Osteocyte (in vitro differentiated cells): ENCODE measurements around the gene DENND1A. TPM values are rescaled to one million over a fixed set of nuclear protein-coding genes. Genes with fewer than 3 reads are reported as not detected.

ENCODE experiments used
- DNase-seq: peaks from one replicate; pipeline ENCODE4 v3.0.0; 2021; ENCODE audit warnings: mixed read lengths; ENCODE audit not compliant: unreplicated experiment; ENCODE audit errors: extremely low spot score
- H3K27ac Mint-ChIP-seq: one replicate; pipeline ENCODE4 v1.8.0; 2021; ENCODE audit warnings: mild to moderate bottlenecking, mixed read lengths; ENCODE audit not compliant: unreplicated experiment
- H3K27me3 Mint-ChIP-seq: one replicate; pipeline ENCODE4 v1.8.0; 2021; ENCODE audit warnings: mixed read lengths; ENCODE audit not compliant: unreplicated experiment
- H3K36me3 Mint-ChIP-seq: one replicate; pipeline ENCODE4 v1.8.0; 2021; ENCODE audit warnings: mixed read lengths; ENCODE audit not compliant: unreplicated experiment
- H3K4me1 Mint-ChIP-seq: one replicate; pipeline ENCODE4 v1.8.0; 2021; ENCODE audit warnings: mixed read lengths; ENCODE audit not compliant: unreplicated experiment
- H3K4me3 Mint-ChIP-seq: one replicate; pipeline ENCODE4 v1.8.0; 2021; ENCODE audit warnings: mild to moderate bottlenecking, moderate library complexity, mixed read lengths; ENCODE audit not compliant: unreplicated experiment
- H3K9me3 Mint-ChIP-seq: one replicate; pipeline ENCODE4 v1.8.0; 2021; ENCODE audit warnings: mixed read lengths; ENCODE audit not compliant: unreplicated experiment
- CTCF ChIP-seq: fragments of 200-600 bp; sonication (generic); IDR thresholded peaks from 2 replicates; pipeline ENCODE4 v1.5.0; 2021; ENCODE audit warnings: antibody characterized with exemption, mild to moderate bottlenecking, moderate library complexity
- total RNA-seq: library from RNA; stranded (reverse); gene quantifications from 2 replicates; pipeline ENCODE4 v1.2.1, GENCODE V29; 2021

DENND1A gene
- total RNA-seq, 1 donor from 2014 or later, result 19.8 TPM

- H3K4me1 Mint-ChIP-seq, result peaks cover 26% of the 10 kb centered on the region
- no peak for DNase-seq
- no peak overlapping the region for H3K27ac Mint-ChIP-seq
Observed at GRCh38 chr9:123369296-123369695, 560.6 kb downstream of the DENND1A start.

GRCh38 chr9:123368536-123369153 lies 561.3 kb downstream of the DENND1A start:
- Mint-ChIP-seq H3K9me3 (no peaks in the 10 kb centered on the region), H3K36me3 (no peaks in the 10 kb centered on the region), H3K27me3 (peaks cover 13% of the 10 kb centered on the region), H3K27ac (no peak overlapping the region), H3K4me1 (peaks cover 24% of the 10 kb centered on the region), H3K4me3 (no peak overlapping the region)
- no peak for DNase-seq
- no peak for TF ChIP-seq CTCF

More at GRCh38 chr9:123369296-123369695, 560.6 kb downstream of the DENND1A start:
- Mint-ChIP-seq H3K9me3 (no peaks in the 10 kb centered on the region), H3K4me3 (no peak overlapping the region), H3K36me3 (no peaks in the 10 kb centered on the region), H3K27me3 (peaks cover 13% of the 10 kb centered on the region)
- no peak for TF ChIP-seq CTCF

- DNase-seq, result no peak
- no peaks in the 10 kb centered on the region for H3K9me3 Mint-ChIP-seq
- H3K27me3 Mint-ChIP-seq, result peaks cover 13% of the 10 kb centered on the region
- TF ChIP-seq CTCF, result no peak
- H3K4me1 Mint-ChIP-seq, result peaks cover 24% of the 10 kb centered on the region
- H3K4me3 Mint-ChIP-seq, result no peak overlapping the region
- no peaks in the 10 kb centered on the region for H3K36me3 Mint-ChIP-seq
- no peak overlapping the region for H3K27ac Mint-ChIP-seq
Observed at GRCh38 chr9:123368023-123368422, 561.9 kb downstream of the DENND1A start.

- TF ChIP-seq CTCF, result no peak
- H3K9me3 Mint-ChIP-seq, result no peaks in the 10 kb centered on the region
- peaks cover 22% of the 10 kb centered on the region for H3K4me1 Mint-ChIP-seq
- peaks cover 2% of the 10 kb centered on the region for H3K27me3 Mint-ChIP-seq
- no peak overlapping the region for H3K4me3 Mint-ChIP-seq
- no peaks in the 10 kb centered on the region for H3K36me3 Mint-ChIP-seq
- H3K27ac Mint-ChIP-seq, result no peak overlapping the region
- DNase-seq, result no peak
Observed at GRCh38 chr9:123365881-123366528, 563.9 kb downstream of the DENND1A start.

- H3K27me3 Mint-ChIP-seq, result peaks cover 2% of the 10 kb centered on the region
- DNase-seq, result no peak
- no peaks in the 10 kb centered on the region for H3K36me3 Mint-ChIP-seq
- no peaks in the 10 kb centered on the region for H3K9me3 Mint-ChIP-seq
- no peak overlapping the region for H3K4me3 Mint-ChIP-seq
- TF ChIP-seq CTCF, result no peak
- peak overlapping the region; percentile 67 for H3K27ac Mint-ChIP-seq
- H3K4me1 Mint-ChIP-seq, result peaks cover 24% of the 10 kb centered on the region
Observed at GRCh38 chr9:123365287-123365880, 564.5 kb downstream of the DENND1A start.
